Neural cell (in vitro differentiated cells): ENCODE results near the gene UACA. TPM values are rescaled to one million over a fixed set of nuclear protein-coding genes. Genes with fewer than 3 reads are reported as not detected.
"Not testable (repeated sequence)": the region's sequence is repeated elsewhere in the genome, so short reads cannot be mapped to it uniquely, and the experiment has no call there.

Source experiments
- H2AFZ ChIP-seq: fragments of 200-600, 300-800 bp; sonication (generic), shearing (Covaris generic); 2 replicates; pipeline ENCODE4 v1.6.0; 2014; ENCODE audit warnings: low read depth, mild to moderate bottlenecking, antibody characterized with exemption, low read length, moderate library complexity
- H3F3A ChIP-seq: fragments of 200-600 bp; shearing (Covaris generic); 2 replicates; pipeline ENCODE4 v1.6.1; 2016; ENCODE audit warnings: mild to moderate bottlenecking, moderate library complexity, mixed read lengths, antibody characterized with exemption, low read length; ENCODE audit not compliant: insufficient read depth, poor library complexity, severe bottlenecking
- H3K27ac ChIP-seq: fragments of 200-600, 300-800 bp; sonication (generic), shearing (Covaris generic); 2 replicates; pipeline ENCODE4 v1.5.1; 2014; ENCODE audit warnings: mild to moderate bottlenecking, low read length, moderate library complexity
- H3K27me3 ChIP-seq: fragments of 300-800, 200-600 bp; sonication (generic), shearing (Covaris generic); 2 replicates; pipeline ENCODE4 v1.6.0; 2014; ENCODE audit warnings: mild to moderate bottlenecking, low read depth, low read length, moderate library complexity; ENCODE audit not compliant: insufficient read depth
- H3K36me3 ChIP-seq: fragments of 300-800, 200-600 bp; sonication (generic), shearing (Covaris generic); 2 replicates; pipeline ENCODE4 v1.5.1; 2014; ENCODE audit warnings: mild to moderate bottlenecking, antibody characterized with exemption, low read length, moderate library complexity; ENCODE audit not compliant: insufficient read depth
- H3K4me2 ChIP-seq: fragments of 300-800, 200-600 bp; sonication (generic), shearing (Covaris generic); 2 replicates; pipeline ENCODE4 v1.6.0; 2014; ENCODE audit warnings: mild to moderate bottlenecking, low read length
- H3K4me3 ChIP-seq: fragments of 300-800, 200-600 bp; sonication (generic), shearing (Covaris generic); 2 replicates; pipeline ENCODE4 v1.5.1; 2014; ENCODE audit warnings: mild to moderate bottlenecking, low read length, moderate library complexity
- H3K79me2 ChIP-seq: fragments of 200-600 bp; shearing (Covaris generic); replicated peaks from 2 replicates; pipeline ENCODE4 v1.6.0; 2014; ENCODE audit warnings: mild to moderate bottlenecking, low read length, moderate library complexity; ENCODE audit not compliant: insufficient read depth
- H3K9ac ChIP-seq: fragments of 300-800, 200-600 bp; sonication (generic), shearing (Covaris generic); 2 replicates; pipeline ENCODE4 v1.6.1; 2016; ENCODE audit warnings: mild to moderate bottlenecking, low read length, mixed read lengths
- H3K9me2 ChIP-seq: fragments of 200-600 bp; shearing (Covaris generic); 2 replicates; pipeline ENCODE4 v1.6.1; 2016; ENCODE audit warnings: mild to moderate bottlenecking, low read length, mixed read lengths; ENCODE audit not compliant: insufficient read depth
- H3K9me3 ChIP-seq: fragments of 200-600, 300-800 bp; sonication (generic), shearing (Covaris generic); 2 replicates; pipeline ENCODE4 v1.6.1; 2016; ENCODE audit warnings: mild to moderate bottlenecking, mixed run types, low read length, moderate library complexity, mixed read lengths
- H4K20me1 ChIP-seq: fragments of 200-600 bp; shearing (Covaris generic); 2 replicates; pipeline ENCODE4 v1.6.1; 2016; ENCODE audit warnings: mild to moderate bottlenecking, mixed run types; ENCODE audit not compliant: insufficient read depth
- EP300 ChIP-seq: fragments of 450-650 bp; conservative IDR thresholded peaks from 2 replicates; pipeline ENCODE4 v1.6.1; 2014; ENCODE audit warnings: antibody characterized with exemption, mild to moderate bottlenecking, moderate library complexity; ENCODE audit not compliant: poor library complexity, severe bottlenecking
- EZH2 ChIP-seq: fragments of 200-600, 300-800 bp; shearing (Covaris generic), sonication (generic); IDR thresholded peaks from 2 replicates; pipeline ENCODE4 v1.6.1; 2014; ENCODE audit warnings: antibody characterized with exemption, low read length, borderline replicate concordance, mild to moderate bottlenecking; ENCODE audit not compliant: insufficient read depth, poor library complexity, severe bottlenecking
- MXI1 ChIP-seq: fragments of 450-650 bp; conservative IDR thresholded peaks from 2 replicates; pipeline ENCODE4 v1.6.1; 2014; ENCODE audit warnings: antibody characterized with exemption, mild to moderate bottlenecking; ENCODE audit not compliant: poor library complexity, severe bottlenecking
- POLR2AphosphoS5 ChIP-seq: IDR thresholded peaks from 2 replicates; pipeline ENCODE4 v1.6.1; 2012
- RAD21 ChIP-seq: fragments of 450-650 bp; conservative IDR thresholded peaks from 2 replicates; pipeline ENCODE4 v1.6.1; 2014; ENCODE audit warnings: antibody characterized with exemption, mild to moderate bottlenecking, moderate library complexity
- SMC3 ChIP-seq: fragments of 450-650 bp; conservative IDR thresholded peaks from 2 replicates; pipeline ENCODE4 v1.6.1; 2014; ENCODE audit warnings: antibody characterized with exemption, mild to moderate bottlenecking, moderate library complexity; ENCODE audit not compliant: poor library complexity
- TAF1 ChIP-seq: IDR thresholded peaks from 2 replicates; pipeline ENCODE4 v1.6.1; 2012; ENCODE audit warnings: low read depth
- polyA plus RNA-seq: library from polyadenylated mRNA; depleted of rRNA; stranded (reverse); fragments of >200 nt; gene quantifications from 2 replicates; pipeline ENCODE4 v1.2.3, GENCODE V29; 2014
- TF ChIP-seq, protein P1 (sequence below): fragments of 450-650 bp; IDR thresholded peaks from 2 replicates; pipeline ENCODE4 v1.5.1; 2014; ENCODE audit warnings: antibody characterized with exemption, mild to moderate bottlenecking, moderate library complexity; ENCODE audit not compliant: poor library complexity, severe bottlenecking
- TF ChIP-seq, protein P2 (sequence below): IDR thresholded peaks from 2 replicates; pipeline ENCODE4 v1.6.1; 2012; ENCODE audit warnings: borderline replicate concordance

The UACA gene
- polyA plus RNA-seq, 1 donor from 2014 or later, result 0.10 TPM

DNA sequence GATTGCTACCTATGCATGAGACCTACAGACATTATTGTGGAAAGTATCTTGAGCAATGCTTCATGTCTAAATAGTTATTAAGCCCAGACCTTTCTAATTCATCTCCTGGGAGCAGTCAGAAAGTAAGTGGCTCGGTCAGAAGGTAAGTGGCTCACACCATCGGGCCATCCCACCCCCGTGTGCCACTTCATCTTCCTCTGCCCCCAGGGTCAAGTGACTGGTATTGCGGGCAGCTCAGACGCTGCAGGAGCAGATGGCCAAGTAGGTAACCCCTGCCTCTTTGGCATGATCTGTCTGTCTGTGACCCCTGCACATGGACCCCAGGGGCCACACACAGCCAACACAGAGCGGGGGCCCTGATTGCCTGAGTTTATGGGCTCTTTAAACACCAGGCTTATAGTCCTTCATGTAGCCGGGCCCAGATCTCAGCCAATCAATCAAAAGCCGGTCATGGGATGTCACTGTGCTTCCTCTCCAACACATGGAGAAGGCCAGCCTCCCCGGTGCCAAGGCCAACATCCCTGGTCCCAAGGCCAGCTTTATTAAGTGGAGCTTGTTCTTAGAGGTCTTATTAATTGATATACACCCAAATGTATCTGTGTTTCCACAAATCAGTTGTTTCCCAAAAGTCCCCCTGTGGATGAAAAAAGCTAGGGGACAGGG is 47.7 kb upstream of the UACA start:
- no peaks in the 10 kb centered on the region for H3K27me3 ChIP-seq
- H3K4me3 ChIP-seq, result no peak overlapping the region
- H3K9me3 ChIP-seq, result no peaks in the 10 kb centered on the region
- H3K9ac ChIP-seq, result no peak overlapping the region
- no peaks in the 10 kb centered on the region for H3K36me3 ChIP-seq
- H3F3A ChIP-seq, result no peaks in the 10 kb centered on the region
- H2AFZ ChIP-seq, result no peak overlapping the region
- no peaks in the 10 kb centered on the region for H3K9me2 ChIP-seq
- no peak overlapping the region for H3K4me2 ChIP-seq
- TF ChIP-seq TAF1 (no peak), SMC3 (no peak), MXI1 (no peak), EP300 (no peak), POLR2AphosphoS5 (no peak), RAD21 (no peak), EZH2 (no peak)
- TF ChIP-seq, protein P1, sequence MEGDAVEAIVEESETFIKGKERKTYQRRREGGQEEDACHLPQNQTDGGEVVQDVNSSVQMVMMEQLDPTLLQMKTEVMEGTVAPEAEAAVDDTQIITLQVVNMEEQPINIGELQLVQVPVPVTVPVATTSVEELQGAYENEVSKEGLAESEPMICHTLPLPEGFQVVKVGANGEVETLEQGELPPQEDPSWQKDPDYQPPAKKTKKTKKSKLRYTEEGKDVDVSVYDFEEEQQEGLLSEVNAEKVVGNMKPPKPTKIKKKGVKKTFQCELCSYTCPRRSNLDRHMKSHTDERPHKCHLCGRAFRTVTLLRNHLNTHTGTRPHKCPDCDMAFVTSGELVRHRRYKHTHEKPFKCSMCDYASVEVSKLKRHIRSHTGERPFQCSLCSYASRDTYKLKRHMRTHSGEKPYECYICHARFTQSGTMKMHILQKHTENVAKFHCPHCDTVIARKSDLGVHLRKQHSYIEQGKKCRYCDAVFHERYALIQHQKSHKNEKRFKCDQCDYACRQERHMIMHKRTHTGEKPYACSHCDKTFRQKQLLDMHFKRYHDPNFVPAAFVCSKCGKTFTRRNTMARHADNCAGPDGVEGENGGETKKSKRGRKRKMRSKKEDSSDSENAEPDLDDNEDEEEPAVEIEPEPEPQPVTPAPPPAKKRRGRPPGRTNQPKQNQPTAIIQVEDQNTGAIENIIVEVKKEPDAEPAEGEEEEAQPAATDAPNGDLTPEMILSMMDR, result no peak
- TF ChIP-seq, protein P2, sequence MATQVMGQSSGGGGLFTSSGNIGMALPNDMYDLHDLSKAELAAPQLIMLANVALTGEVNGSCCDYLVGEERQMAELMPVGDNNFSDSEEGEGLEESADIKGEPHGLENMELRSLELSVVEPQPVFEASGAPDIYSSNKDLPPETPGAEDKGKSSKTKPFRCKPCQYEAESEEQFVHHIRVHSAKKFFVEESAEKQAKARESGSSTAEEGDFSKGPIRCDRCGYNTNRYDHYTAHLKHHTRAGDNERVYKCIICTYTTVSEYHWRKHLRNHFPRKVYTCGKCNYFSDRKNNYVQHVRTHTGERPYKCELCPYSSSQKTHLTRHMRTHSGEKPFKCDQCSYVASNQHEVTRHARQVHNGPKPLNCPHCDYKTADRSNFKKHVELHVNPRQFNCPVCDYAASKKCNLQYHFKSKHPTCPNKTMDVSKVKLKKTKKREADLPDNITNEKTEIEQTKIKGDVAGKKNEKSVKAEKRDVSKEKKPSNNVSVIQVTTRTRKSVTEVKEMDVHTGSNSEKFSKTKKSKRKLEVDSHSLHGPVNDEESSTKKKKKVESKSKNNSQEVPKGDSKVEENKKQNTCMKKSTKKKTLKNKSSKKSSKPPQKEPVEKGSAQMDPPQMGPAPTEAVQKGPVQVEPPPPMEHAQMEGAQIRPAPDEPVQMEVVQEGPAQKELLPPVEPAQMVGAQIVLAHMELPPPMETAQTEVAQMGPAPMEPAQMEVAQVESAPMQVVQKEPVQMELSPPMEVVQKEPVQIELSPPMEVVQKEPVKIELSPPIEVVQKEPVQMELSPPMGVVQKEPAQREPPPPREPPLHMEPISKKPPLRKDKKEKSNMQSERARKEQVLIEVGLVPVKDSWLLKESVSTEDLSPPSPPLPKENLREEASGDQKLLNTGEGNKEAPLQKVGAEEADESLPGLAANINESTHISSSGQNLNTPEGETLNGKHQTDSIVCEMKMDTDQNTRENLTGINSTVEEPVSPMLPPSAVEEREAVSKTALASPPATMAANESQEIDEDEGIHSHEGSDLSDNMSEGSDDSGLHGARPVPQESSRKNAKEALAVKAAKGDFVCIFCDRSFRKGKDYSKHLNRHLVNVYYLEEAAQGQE, result no peak
- no peak overlapping the region for H3K27ac ChIP-seq
- H4K20me1 ChIP-seq, result no peaks in the 10 kb centered on the region
- H3K79me2 ChIP-seq, result no peaks in the 10 kb centered on the region

DNA sequence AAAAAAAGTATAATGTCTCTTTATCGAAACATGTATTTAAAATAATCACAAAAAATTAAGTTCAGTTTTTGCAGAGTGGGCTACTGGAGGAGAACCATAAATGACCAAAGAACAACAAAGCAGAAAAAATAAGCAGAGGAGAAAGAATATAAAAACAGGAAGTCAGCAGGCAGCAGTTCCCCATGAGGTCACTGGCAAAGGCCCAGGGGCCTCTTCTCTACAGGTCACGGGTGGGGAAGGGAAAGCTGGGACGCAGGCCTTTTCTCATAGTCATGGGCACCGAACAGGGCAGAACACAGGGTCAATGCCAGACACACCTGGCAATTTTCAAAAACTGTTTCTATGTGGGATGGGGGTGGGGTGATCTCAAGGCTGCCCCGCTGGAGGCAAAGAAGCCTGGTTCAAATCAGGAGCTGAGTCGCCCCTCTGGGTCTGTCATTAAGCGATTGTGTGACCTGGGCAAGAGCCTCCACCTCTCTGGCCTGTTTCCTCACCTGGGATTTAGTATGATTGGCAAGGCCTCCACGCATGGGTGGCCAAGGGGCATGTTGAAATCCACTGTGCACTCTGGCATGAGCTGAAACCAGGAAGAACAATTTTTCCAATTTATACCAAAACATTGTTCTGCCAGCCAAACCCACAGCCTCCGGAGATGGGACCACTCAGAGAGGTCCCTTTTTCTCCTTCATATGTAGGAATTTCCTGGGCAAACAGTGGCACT is 43.8 kb upstream of the UACA start:
- Histone ChIP-seq H3K36me3 (no peaks in the 10 kb centered on the region), H3K9me3 (no peaks in the 10 kb centered on the region), H3K9ac (no peak overlapping the region), H2AFZ (no peak overlapping the region), H3K27me3 (no peaks in the 10 kb centered on the region), H4K20me1 (no peaks in the 10 kb centered on the region), H3K27ac (no peak overlapping the region), H3K9me2 (no peaks in the 10 kb centered on the region), H3K4me3 (no peak overlapping the region), H3F3A (no peaks in the 10 kb centered on the region), H3K79me2 (no peaks in the 10 kb centered on the region), H3K4me2 (no peak overlapping the region)
- no peak for TF ChIP-seq MXI1
- no peak for TF ChIP-seq RAD21
- no peak for TF ChIP-seq TAF1
- TF ChIP-seq, protein P2, result no peak
- no peak for TF ChIP-seq EZH2
- TF ChIP-seq POLR2AphosphoS5, result no peak
- TF ChIP-seq SMC3, result no peak
- TF ChIP-seq, protein P1, result no peak
- TF ChIP-seq EP300, result no peak

DNA sequence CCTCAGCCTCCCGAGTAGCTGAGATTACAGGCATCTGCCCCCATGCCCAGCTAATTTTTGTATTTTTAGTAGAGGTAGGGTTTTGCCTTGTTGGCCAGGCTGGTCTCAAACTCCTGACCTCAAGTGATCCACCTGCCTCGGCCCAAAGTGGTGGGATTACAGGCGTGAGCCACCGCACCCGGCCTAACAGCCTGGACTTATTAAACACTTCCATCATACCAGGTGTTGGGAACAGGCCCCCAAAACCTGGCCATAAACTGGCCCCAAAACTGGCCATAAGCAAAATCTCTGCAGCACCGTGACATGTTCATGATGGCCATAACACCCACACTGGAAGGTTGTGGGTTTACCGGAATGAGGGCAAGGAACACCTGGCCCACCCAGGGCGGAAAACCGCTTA is 41.0 kb upstream of the UACA start:
- H3F3A ChIP-seq, H3K4me3 ChIP-seq, H3K4me2 ChIP-seq, H3K79me2 ChIP-seq, H3K9me3 ChIP-seq, H3K9me2 ChIP-seq, H3K36me3 ChIP-seq, H4K20me1 ChIP-seq, H3K27me3 ChIP-seq, H3K27ac ChIP-seq, H2AFZ ChIP-seq, H3K9ac ChIP-seq: not testable (repeated sequence)
